Loucy (cell line): ENCODE measurements around the gene SCN11A.

ENCODE experiments used
- H2AFZ ChIP-seq: fragments of 200-600 bp; sonication (generic); 2 replicates; pipeline ENCODE4 v1.6.0; 2016; ENCODE audit warnings: antibody characterized with exemption, mild to moderate bottlenecking, low read length, moderate library complexity
- H3F3A ChIP-seq: fragments of 200-600 bp; 2 replicates; pipeline ENCODE4 v1.6.0; 2016; ENCODE audit warnings: antibody characterized with exemption, low read depth, mild to moderate bottlenecking
- H3K27me3 ChIP-seq: fragments of 200-600 bp; sonication (generic); 2 replicates; pipeline ENCODE4 v1.6.1; 2014; ENCODE audit warnings: low read length, mild to moderate bottlenecking; ENCODE audit not compliant: insufficient read depth, poor library complexity, severe bottlenecking
- H3K36me3 ChIP-seq: fragments of 200-600 bp; sonication (generic); 2 replicates; pipeline ENCODE4 v1.6.1; 2016; ENCODE audit warnings: low read length; ENCODE audit not compliant: insufficient read depth
- H3K4me1 ChIP-seq: fragments of 200-600 bp; sonication (generic); 2 replicates; pipeline ENCODE4 v1.5.1; 2014; ENCODE audit warnings: low read length, mild to moderate bottlenecking; ENCODE audit not compliant: insufficient read depth, poor library complexity, severe bottlenecking
- H3K4me2 ChIP-seq: fragments of 200-600 bp; sonication (generic); 2 replicates; pipeline ENCODE4 v1.6.0; 2014; ENCODE audit warnings: antibody characterized with exemption, low read length, low read depth, mild to moderate bottlenecking; ENCODE audit not compliant: poor library complexity, severe bottlenecking
- H3K4me3 ChIP-seq: fragments of 200-600 bp; sonication (generic); 2 replicates; pipeline ENCODE4 v1.5.1; 2014; ENCODE audit warnings: low read length, mild to moderate bottlenecking, mixed read lengths; ENCODE audit not compliant: poor library complexity, severe bottlenecking
- H3K79me2 ChIP-seq: fragments of 200-600 bp; sonication (generic); 2 replicates; pipeline ENCODE4 v1.6.1; 2014; ENCODE audit warnings: low read length; ENCODE audit not compliant: insufficient read depth
- H3K9ac ChIP-seq: fragments of 200-600 bp; sonication (generic); 2 replicates; pipeline ENCODE4 v1.6.0; 2014; ENCODE audit warnings: mild to moderate bottlenecking, low read depth, low read length, moderate library complexity; ENCODE audit not compliant: poor library complexity, severe bottlenecking
- H3K9me2 ChIP-seq: fragments of 200-600 bp; sonication (generic); replicated peaks from 2 replicates; pipeline ENCODE4 v1.6.1; 2016; ENCODE audit warnings: low read depth, low read length, mixed read lengths
- H3K9me3 ChIP-seq: fragments of 200-600 bp; sonication (generic); 2 replicates; pipeline ENCODE4 v1.6.1; 2014; ENCODE audit warnings: mild to moderate bottlenecking, antibody characterized with exemption, low read length, low read depth; ENCODE audit not compliant: insufficient read depth
- H4K20me1 ChIP-seq: fragments of 200-600 bp; sonication (generic); 2 replicates; pipeline ENCODE4 v1.6.0; 2014; ENCODE audit warnings: antibody characterized with exemption, low read length, mild to moderate bottlenecking; ENCODE audit not compliant: insufficient read depth, poor library complexity, severe bottlenecking
- CTCF ChIP-seq: fragments of 200-600 bp; sonication (generic); conservative IDR thresholded peaks from 2 replicates; pipeline ENCODE4 v1.5.1; 2014; ENCODE audit warnings: mild to moderate bottlenecking, antibody characterized with exemption, low read length
- EZH2phosphoT487 ChIP-seq: fragments of 200-600 bp; IDR thresholded peaks from 2 replicates; pipeline ENCODE4 v1.6.1; 2018; ENCODE audit warnings: antibody characterized with exemption, mild to moderate bottlenecking, moderate library complexity, borderline replicate concordance

SCN11A gene

GRCh38 chr3:39025222-39025970 is 26.3 kb downstream of the SCN11A start:
- Histone ChIP-seq H3K79me2 (no peaks in the 10 kb centered on the region), H3K4me2 (no peak overlapping the region), H3K9ac (no peak overlapping the region), H3K36me3 (no peaks in the 10 kb centered on the region), H3K4me3 (no peak overlapping the region), H2AFZ (no peak overlapping the region), H3K9me3 (no peaks in the 10 kb centered on the region), H3K27me3 (no peaks in the 10 kb centered on the region), H3F3A (no peaks in the 10 kb centered on the region), H4K20me1 (no peaks in the 10 kb centered on the region), H3K4me1 (no peaks in the 10 kb centered on the region), H3K9me2 (no peaks in the 10 kb centered on the region)
- TF ChIP-seq CTCF (no peak), EZH2phosphoT487 (no peak)

- no peak overlapping the region for H3K4me2 ChIP-seq
- H3K4me3 ChIP-seq, result no peak overlapping the region
- TF ChIP-seq EZH2phosphoT487 (no peak), CTCF (no peak)
- H3K79me2 ChIP-seq, result no peaks in the 10 kb centered on the region
- no peaks in the 10 kb centered on the region for H3K27me3 ChIP-seq
- no peaks in the 10 kb centered on the region for H4K20me1 ChIP-seq
- no peaks in the 10 kb centered on the region for H3K9me3 ChIP-seq
- H3K9ac ChIP-seq, result no peak overlapping the region
- no peaks in the 10 kb centered on the region for H3F3A ChIP-seq
- H3K36me3 ChIP-seq, result no peaks in the 10 kb centered on the region
- no peak overlapping the region for H2AFZ ChIP-seq
- no peaks in the 10 kb centered on the region for H3K4me1 ChIP-seq
- H3K9me2 ChIP-seq, result no peaks in the 10 kb centered on the region
Measured at GRCh38 chr3:39024497-39024896, 27.2 kb downstream of the SCN11A start.

- TF ChIP-seq CTCF (no peak), EZH2phosphoT487 (no peak)
- Histone ChIP-seq H3K4me2 (no peak overlapping the region), H3K9ac (no peak overlapping the region), H3K79me2 (no peaks in the 10 kb centered on the region), H2AFZ (no peak overlapping the region), H3K4me1 (no peaks in the 10 kb centered on the region), H3K9me2 (no peaks in the 10 kb centered on the region), H3K36me3 (no peaks in the 10 kb centered on the region), H4K20me1 (no peaks in the 10 kb centered on the region), H3K9me3 (no peaks in the 10 kb centered on the region), H3K27me3 (peaks cover 4% of the 10 kb centered on the region), H3F3A (no peaks in the 10 kb centered on the region), H3K4me3 (no peak overlapping the region)
Measured at GRCh38 chr3:39022286-39022630, 29.5 kb downstream of the SCN11A start.
